Endodermal cell (in vitro differentiated cells): ENCODE measurements around the gene CYYR1. TPM values are rescaled to one million over a fixed set of nuclear protein-coding genes. Genes with fewer than 3 reads are reported as not detected.

ENCODE experiments used
- DNase-seq: peaks from one replicate; pipeline ENCODE4 v3.0.0-alpha.2; 2017
- H3K27ac ChIP-seq: 2 replicates; pipeline ENCODE4 v1.5.1; 2013; ENCODE audit warnings: mild to moderate bottlenecking, low read depth, low read length, moderate library complexity
- H3K27me3 ChIP-seq: 2 replicates; pipeline ENCODE4 v1.6.1; 2013; ENCODE audit warnings: mild to moderate bottlenecking, low read length, moderate library complexity; ENCODE audit not compliant: insufficient read depth, control insufficient read depth, poor library complexity, severe bottlenecking
- H3K36me3 ChIP-seq: 2 replicates; pipeline ENCODE4 v1.7.0; 2013; ENCODE audit warnings: mild to moderate bottlenecking, low read length, moderate library complexity; ENCODE audit not compliant: control insufficient read depth, insufficient read depth
- H3K4me1 ChIP-seq: one replicate; pipeline ENCODE4 v1.7.0; 2013; ENCODE audit warnings: low read length; ENCODE audit not compliant: control insufficient read depth, insufficient read depth
- H3K4me3 ChIP-seq: 2 replicates; pipeline ENCODE4 v1.5.1; 2013; ENCODE audit warnings: mild to moderate bottlenecking, low read length, moderate library complexity
- H3K9ac ChIP-seq: 2 replicates; pipeline ENCODE4 v1.6.1; 2013; ENCODE audit warnings: mild to moderate bottlenecking, low read length, moderate library complexity; ENCODE audit not compliant: poor library complexity, severe bottlenecking; ENCODE audit errors: extremely low read depth
- H3K9me3 ChIP-seq: 2 replicates; pipeline ENCODE4 v1.6.1; 2013; ENCODE audit warnings: mild to moderate bottlenecking, low read length, moderate library complexity; ENCODE audit not compliant: control insufficient read depth
- H3K27ac Mint-ChIP-seq: 2 replicates; pipeline ENCODE4 v1.8.0; 2020; ENCODE audit warnings: mixed read lengths
- H3K27me3 Mint-ChIP-seq: 2 replicates; pipeline ENCODE4 v1.8.0; 2021; ENCODE audit warnings: mild to moderate bottlenecking, mixed read lengths; ENCODE audit not compliant: insufficient read depth
- H3K36me3 Mint-ChIP-seq: 2 replicates; pipeline ENCODE4 v1.8.0; 2020; ENCODE audit warnings: low read depth, mixed read lengths
- H3K4me1 Mint-ChIP-seq: 2 replicates; pipeline ENCODE4 v1.8.0; 2020; ENCODE audit warnings: mixed read lengths
- H3K4me3 Mint-ChIP-seq: 2 replicates; pipeline ENCODE4 v1.8.0; 2020; ENCODE audit warnings: mild to moderate bottlenecking, moderate library complexity, mixed read lengths
- H3K9me3 Mint-ChIP-seq: 2 replicates; pipeline ENCODE4 v1.8.0; 2020; ENCODE audit warnings: mild to moderate bottlenecking, mixed read lengths
- WGBS, 2 experiments: methylation state at CpG; one replicate each; pipeline versions ENCODE4 v1.1.5 to v1.1.7; 2013; ENCODE audit warnings: missing lambda C conversion rate in 2 of 2, mixed read lengths in 1 of 2; ENCODE audit not compliant: insufficient coverage in 1 of 2, insufficient read length in 1 of 2; 5-methylcytosine and 5-hydroxymethylcytosine counted together
- total RNA-seq, 2 donors: library from RNA; stranded (reverse); fragmentation: NEBNext Ultra II Directional in 1 of 2; extraction: Animal tissue kit (Norgen Biotek cat#: 25700) in 1 of 2; gene quantifications; 2 replicates in 1 of 2; 3 replicates in 1 of 2; pipeline ENCODE4 v1.2.1, GENCODE V29; 2021
- TF ChIP-seq, protein P1 (sequence below): fragments of 200-600 bp; sonication (generic); conservative IDR thresholded peaks from 2 replicates; pipeline ENCODE4 v1.5.0; 2021; ENCODE audit warnings: antibody characterized with exemption, mild to moderate bottlenecking

The CYYR1 gene
- total RNA-seq, 2 donors from 2014 or later, result 16.8 to 16.9 TPM

DNA sequence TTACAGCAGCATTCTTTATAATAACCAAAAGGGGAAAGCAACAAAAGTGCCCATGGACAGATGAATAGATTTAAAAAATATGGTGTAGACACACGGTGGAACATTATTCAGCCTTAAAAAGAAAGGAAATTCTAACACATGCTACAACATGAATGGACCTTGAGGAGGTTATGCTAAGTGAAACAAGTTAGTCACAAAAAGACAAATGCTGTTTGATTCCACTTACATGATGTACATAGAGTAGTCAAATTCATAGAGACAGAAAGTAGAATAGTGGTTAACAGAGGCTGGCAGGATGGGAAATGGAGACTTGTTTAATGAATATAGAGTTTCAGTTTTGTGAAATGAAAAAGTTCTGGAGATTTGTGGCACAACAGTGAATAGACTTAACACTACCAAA, 151.4 kb downstream of the CYYR1 start:
- TF ChIP-seq, protein P1, sequence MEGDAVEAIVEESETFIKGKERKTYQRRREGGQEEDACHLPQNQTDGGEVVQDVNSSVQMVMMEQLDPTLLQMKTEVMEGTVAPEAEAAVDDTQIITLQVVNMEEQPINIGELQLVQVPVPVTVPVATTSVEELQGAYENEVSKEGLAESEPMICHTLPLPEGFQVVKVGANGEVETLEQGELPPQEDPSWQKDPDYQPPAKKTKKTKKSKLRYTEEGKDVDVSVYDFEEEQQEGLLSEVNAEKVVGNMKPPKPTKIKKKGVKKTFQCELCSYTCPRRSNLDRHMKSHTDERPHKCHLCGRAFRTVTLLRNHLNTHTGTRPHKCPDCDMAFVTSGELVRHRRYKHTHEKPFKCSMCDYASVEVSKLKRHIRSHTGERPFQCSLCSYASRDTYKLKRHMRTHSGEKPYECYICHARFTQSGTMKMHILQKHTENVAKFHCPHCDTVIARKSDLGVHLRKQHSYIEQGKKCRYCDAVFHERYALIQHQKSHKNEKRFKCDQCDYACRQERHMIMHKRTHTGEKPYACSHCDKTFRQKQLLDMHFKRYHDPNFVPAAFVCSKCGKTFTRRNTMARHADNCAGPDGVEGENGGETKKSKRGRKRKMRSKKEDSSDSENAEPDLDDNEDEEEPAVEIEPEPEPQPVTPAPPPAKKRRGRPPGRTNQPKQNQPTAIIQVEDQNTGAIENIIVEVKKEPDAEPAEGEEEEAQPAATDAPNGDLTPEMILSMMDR, result no peak
- Histone ChIP-seq H3K9ac (no peak overlapping the region), H3K9me3 (no peaks in the 10 kb centered on the region), H3K27me3 (no peaks in the 10 kb centered on the region), H3K4me3 (no peak overlapping the region), H3K4me1 (no peaks in the 10 kb centered on the region), H3K36me3 (no peaks in the 10 kb centered on the region), H3K27ac (no peak overlapping the region)
- no peaks in the 10 kb centered on the region for H3K27me3 Mint-ChIP-seq
- no peaks in the 10 kb centered on the region for H3K4me1 Mint-ChIP-seq
- 78 to 100% methylated on average over 1 of the region's 1 CpG for WGBS, 2 experiments
- DNase-seq, result no peak
- H3K36me3 Mint-ChIP-seq, result peaks cover 3% of the 10 kb centered on the region
- no peak overlapping the region for H3K4me3 Mint-ChIP-seq
- peaks cover 7% of the 10 kb centered on the region for H3K9me3 Mint-ChIP-seq
- H3K27ac Mint-ChIP-seq, result no peak overlapping the region
